HEK293 (cell line): Measurements from ENCODE around the gene ZNF593OS.

ENCODE experiments used
- GLIS2 ChIP-seq: fragments of 450-650 bp; formaldehyde crosslinking; IDR thresholded peaks from 2 replicates; pipeline ENCODE4 v1.5.1; 2016; ENCODE audit warnings: missing biosample characterization, missing genetic modification characterization
- KLF7 ChIP-seq: fragments of 450-650 bp; formaldehyde crosslinking; IDR thresholded peaks from 2 replicates; pipeline ENCODE4 v1.5.1; 2016; ENCODE audit warnings: missing biosample characterization, missing genetic modification characterization, borderline replicate concordance
- PATZ1 ChIP-seq: fragments of 450-650 bp; formaldehyde crosslinking; IDR thresholded peaks from 2 replicates; pipeline ENCODE4 v1.5.1; 2016; ENCODE audit warnings: missing biosample characterization, missing genetic modification characterization
- PBX3 ChIP-seq: sonication (generic); formaldehyde crosslinking; IDR thresholded peaks from 2 replicates; pipeline ENCODE4 v1.8.1; 2022; ENCODE audit warnings: mild to moderate bottlenecking, moderate library complexity, missing genetic modification reagents
- SCRT1 ChIP-seq: fragments of 450-650 bp; formaldehyde crosslinking; IDR thresholded peaks from 2 replicates; pipeline ENCODE4 v1.5.1; 2016; ENCODE audit warnings: missing biosample characterization, missing genetic modification characterization, borderline replicate concordance
- YY2 ChIP-seq: fragments of 450-650 bp; formaldehyde crosslinking; IDR thresholded peaks from 2 replicates; pipeline ENCODE4 v1.5.1; 2016; ENCODE audit warnings: missing biosample characterization, missing genetic modification characterization
- ZBTB1 ChIP-seq: fragments of 450-650 bp; formaldehyde crosslinking; IDR thresholded peaks from 2 replicates; pipeline ENCODE4 v1.5.1; 2016; ENCODE audit warnings: missing biosample characterization, missing genetic modification characterization
- ZBTB26 ChIP-seq: fragments of 450-650 bp; formaldehyde crosslinking; optimal IDR thresholded peaks from 2 replicates; pipeline ENCODE3; 2016; ENCODE audit warnings: missing biosample characterization, mild to moderate bottlenecking, missing genetic modification characterization
- ZIC2 ChIP-seq: fragments of 450-650 bp; formaldehyde crosslinking; IDR thresholded peaks from 2 replicates; pipeline ENCODE4 v1.5.1; 2016; ENCODE audit warnings: missing biosample characterization, missing genetic modification characterization
- ZNF114 ChIP-seq: fragments of 450-650 bp; formaldehyde crosslinking; IDR thresholded peaks from 2 replicates; pipeline ENCODE4 v1.5.0; 2017; ENCODE audit warnings: missing biosample characterization, missing genetic modification characterization
- ZNF132 ChIP-seq: fragments of 450-650 bp; formaldehyde crosslinking; IDR thresholded peaks from 2 replicates; pipeline ENCODE4 v1.5.1; 2017; ENCODE audit warnings: missing biosample characterization, missing genetic modification characterization, borderline replicate concordance
- ZNF140 ChIP-seq: fragments of 450-650 bp; formaldehyde crosslinking; IDR thresholded peaks from 2 replicates; pipeline ENCODE4 v1.5.1; 2016; ENCODE audit warnings: missing biosample characterization, missing genetic modification characterization
- ZNF184 ChIP-seq: fragments of 450-650 bp; IDR thresholded peaks from 2 replicates; pipeline ENCODE4 v1.5.1; 2018; ENCODE audit warnings: missing biosample characterization, mild to moderate bottlenecking, missing genetic modification characterization
- ZNF19 ChIP-seq: fragments of 450-650 bp; formaldehyde crosslinking; IDR thresholded peaks from 2 replicates; pipeline ENCODE4; 2016; ENCODE audit warnings: missing biosample characterization, missing genetic modification characterization, low read depth
- ZNF274 ChIP-seq, 2 experiments: fragments of 200-500 bp in 1 of 2; fragments of 450-650 bp in 1 of 2; sonication (Bioruptor generic) in 1 of 2; formaldehyde crosslinking in 1 of 2; IDR thresholded peaks; 2 replicates each; pipeline versions ENCODE4 v1.5.1 to v1.6.1; 2014 to 2016; ENCODE audit warnings: borderline replicate concordance in 1 of 2, inconsistent platforms in 1 of 2, low read length in 1 of 2, missing biosample characterization in 1 of 2, missing genetic modification characterization in 1 of 2
- ZNF292 ChIP-seq: fragments of 450-650 bp; formaldehyde crosslinking; IDR thresholded peaks from 2 replicates; pipeline ENCODE4 v1.5.1; 2016; ENCODE audit warnings: low read depth, missing biosample characterization, missing genetic modification characterization, borderline replicate concordance
- ZNF324 ChIP-seq: fragments of 450-650 bp; formaldehyde crosslinking; IDR thresholded peaks from 2 replicates; pipeline ENCODE4 v1.5.1; 2016; ENCODE audit warnings: missing biosample characterization, missing genetic modification characterization
- ZNF48 ChIP-seq: fragments of 450-650 bp; formaldehyde crosslinking; IDR thresholded peaks from 2 replicates; pipeline ENCODE4 v1.5.1; 2016; ENCODE audit warnings: missing biosample characterization, missing genetic modification characterization
- ZNF521 ChIP-seq: fragments of 450-650 bp; formaldehyde crosslinking; IDR thresholded peaks from 2 replicates; pipeline ENCODE4 v1.5.1; 2017; ENCODE audit warnings: missing biosample characterization, mild to moderate bottlenecking, missing genetic modification characterization
- ZNF544 ChIP-seq: fragments of 450-650 bp; formaldehyde crosslinking; IDR thresholded peaks from 2 replicates; pipeline ENCODE4 v1.5.0; 2017; ENCODE audit warnings: missing biosample characterization, missing genetic modification characterization
- ZNF561 ChIP-seq: fragments of 450-650 bp; IDR thresholded peaks from 2 replicates; pipeline ENCODE4 v1.5.1; 2018; ENCODE audit warnings: missing biosample characterization, missing genetic modification characterization, borderline replicate concordance
- ZNF623 ChIP-seq: fragments of 450-650 bp; formaldehyde crosslinking; IDR thresholded peaks from 2 replicates; pipeline ENCODE4 v1.5.1; 2016; ENCODE audit warnings: missing biosample characterization, missing genetic modification characterization
- ZNF707 ChIP-seq: fragments of 450-650 bp; formaldehyde crosslinking; IDR thresholded peaks from 2 replicates; pipeline ENCODE4 v1.5.1; 2016; ENCODE audit warnings: missing biosample characterization, missing genetic modification characterization
- ZNF777 ChIP-seq: fragments of 450-650 bp; formaldehyde crosslinking; IDR thresholded peaks from 2 replicates; pipeline ENCODE4 v1.5.1; 2017; ENCODE audit warnings: missing biosample characterization, missing genetic modification characterization, borderline replicate concordance
- ZNF843 ChIP-seq: fragments of 450-650 bp; formaldehyde crosslinking; IDR thresholded peaks from 2 replicates; pipeline ENCODE4 v1.5.1; 2016; ENCODE audit warnings: missing biosample characterization, missing genetic modification characterization
- TF ChIP-seq, protein P1 (sequence below): fragments of 450-650 bp; formaldehyde crosslinking; IDR thresholded peaks from 2 replicates; pipeline ENCODE4 v1.5.1; 2016; ENCODE audit warnings: missing biosample characterization, missing genetic modification characterization
- TF ChIP-seq, protein P2 (sequence below): fragments of 450-650 bp; formaldehyde crosslinking; IDR thresholded peaks from 2 replicates; pipeline ENCODE4 v1.5.1; 2016; ENCODE audit warnings: missing biosample characterization, missing genetic modification characterization
- TF ChIP-seq, protein P3 (sequence below): fragments of 450-650 bp; formaldehyde crosslinking; IDR thresholded peaks from 2 replicates; pipeline ENCODE4 v1.5.1; 2016; ENCODE audit warnings: missing biosample characterization, missing genetic modification characterization, low read depth

Gene ZNF593OS

DNA sequence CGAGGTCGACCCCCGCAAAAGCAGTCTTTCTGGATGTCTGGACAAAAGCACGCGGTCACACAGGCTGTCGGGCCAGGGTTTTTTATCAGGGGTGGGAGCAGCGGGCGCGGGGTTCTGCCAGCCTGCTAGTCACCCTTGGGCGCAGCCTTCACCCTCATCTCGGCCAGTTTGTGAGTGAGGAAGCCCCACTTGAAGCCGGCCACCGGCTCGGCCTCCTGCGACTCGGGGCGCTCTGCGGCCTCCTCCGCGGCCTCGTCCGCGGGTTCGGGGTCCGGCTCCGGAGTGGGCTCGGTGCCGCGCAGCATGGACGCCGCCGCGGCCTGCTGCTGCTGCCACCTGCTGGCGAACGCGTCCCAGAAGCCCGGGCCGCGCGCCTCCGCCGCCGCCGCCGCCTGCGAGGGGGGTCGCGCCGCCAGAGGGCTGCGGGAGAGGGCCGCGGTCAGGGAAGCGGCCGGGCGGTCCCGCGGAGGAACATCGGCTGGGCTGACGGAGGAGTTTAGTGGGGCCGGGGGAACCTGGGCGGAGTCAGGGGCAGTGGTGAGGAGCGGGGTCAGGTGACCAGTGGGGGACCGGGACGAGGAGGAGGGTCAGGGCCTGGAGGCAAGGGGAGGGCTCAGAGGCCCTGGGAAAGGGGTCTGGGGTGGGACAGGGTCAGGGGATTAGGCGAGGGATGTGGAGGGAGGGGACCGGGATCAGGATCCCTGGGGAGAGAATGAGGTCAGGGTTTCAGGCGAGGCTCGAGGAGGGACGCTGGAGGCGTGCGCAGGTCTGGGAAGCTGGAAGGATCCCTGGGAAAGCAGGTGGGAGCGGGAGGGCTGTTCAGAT is 7.4 kb downstream of the ZNF593OS start (continued):
- TF ChIP-seq SCRT1 (tag by site-specific recombination) (no peak), ZNF19 (tag by site-specific recombination) (no peak), ZNF48 (no peak), ZNF521 (tag by site-specific recombination) (no peak), PATZ1 (tag by site-specific recombination) (peak; percentile 82), ZNF707 (tag by site-specific recombination) (no peak), ZNF114 (tag by site-specific recombination) (no peak), ZBTB26 (peak; percentile 62), ZNF843 (tag by site-specific recombination) (no peak), ZNF184 (tag by site-specific recombination) (no peak), ZNF292 (tag by site-specific recombination) (no peak), KLF7 (no peak), YY2 (tag by site-specific recombination) (peak; percentile 11; the same call in 1 of the 2 replicates), ZNF777 (no peak), ZNF274 (IDR thresholded peaks at IDR 0.05; ENCODE audit: low read length) (no peak), ZNF274 (tag by site-specific recombination; IDR thresholded peaks at IDR 0.05; ENCODE audit: borderline replicate concordance) (no peak), ZNF544 (tag by site-specific recombination) (no peak), ZNF324 (tag by site-specific recombination) (no peak), ZBTB1 (tag by site-specific recombination) (no peak), ZNF132 (tag by site-specific recombination) (no peak), ZNF623 (tag by site-specific recombination) (no peak), GLIS2 (tag by site-specific recombination) (peak; percentile 84), PBX3 (CRISPR knock-in tag) (no peak), ZNF561 (peak; percentile 44; the same call in 1 of the 2 replicates), ZNF140 (no peak), ZIC2 (tag by site-specific recombination) (peak; percentile 25; the same call in 1 of the 2 replicates)
- TF ChIP-seq, protein P1, sequence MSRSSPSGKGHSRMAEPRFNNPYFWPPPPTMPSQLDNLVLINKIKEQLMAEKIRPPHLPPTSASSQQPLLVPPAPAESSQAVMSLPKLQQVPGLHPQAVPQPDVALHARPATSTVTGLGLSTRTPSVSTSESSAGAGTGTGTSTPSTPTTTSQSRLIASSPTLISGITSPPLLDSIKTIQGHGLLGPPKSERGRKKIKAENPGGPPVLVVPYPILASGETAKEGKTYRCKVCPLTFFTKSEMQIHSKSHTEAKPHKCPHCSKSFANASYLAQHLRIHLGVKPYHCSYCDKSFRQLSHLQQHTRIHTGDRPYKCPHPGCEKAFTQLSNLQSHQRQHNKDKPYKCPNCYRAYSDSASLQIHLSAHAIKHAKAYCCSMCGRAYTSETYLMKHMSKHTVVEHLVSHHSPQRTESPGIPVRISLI: no peak
- TF ChIP-seq, protein P2, sequence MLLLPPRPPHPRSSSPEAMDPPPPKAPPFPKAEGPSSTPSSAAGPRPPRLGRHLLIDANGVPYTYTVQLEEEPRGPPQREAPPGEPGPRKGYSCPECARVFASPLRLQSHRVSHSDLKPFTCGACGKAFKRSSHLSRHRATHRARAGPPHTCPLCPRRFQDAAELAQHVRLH (tag by site-specific recombination): no peak
- TF ChIP-seq, protein P3, sequence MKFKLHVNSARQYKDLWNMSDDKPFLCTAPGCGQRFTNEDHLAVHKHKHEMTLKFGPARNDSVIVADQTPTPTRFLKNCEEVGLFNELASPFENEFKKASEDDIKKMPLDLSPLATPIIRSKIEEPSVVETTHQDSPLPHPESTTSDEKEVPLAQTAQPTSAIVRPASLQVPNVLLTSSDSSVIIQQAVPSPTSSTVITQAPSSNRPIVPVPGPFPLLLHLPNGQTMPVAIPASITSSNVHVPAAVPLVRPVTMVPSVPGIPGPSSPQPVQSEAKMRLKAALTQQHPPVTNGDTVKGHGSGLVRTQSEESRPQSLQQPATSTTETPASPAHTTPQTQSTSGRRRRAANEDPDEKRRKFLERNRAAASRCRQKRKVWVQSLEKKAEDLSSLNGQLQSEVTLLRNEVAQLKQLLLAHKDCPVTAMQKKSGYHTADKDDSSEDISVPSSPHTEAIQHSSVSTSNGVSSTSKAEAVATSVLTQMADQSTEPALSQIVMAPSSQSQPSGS (tag by site-specific recombination): no peak
